Keratinocyte (primary cell): Measurements from ENCODE around the gene MMAB.

Experiments used
- CTCF ChIP-seq, 3 experiments: IDR thresholded peaks in 1 of 3; conservative IDR thresholded peaks in 1 of 3; optimal IDR thresholded peaks in 1 of 3; 2 replicates in 2 of 3; 3 replicates in 1 of 3; pipeline versions ENCODE3 to v1.5.1; 2011; ENCODE audit warnings: low read length in 3 of 3, mild to moderate bottlenecking in 3 of 3, moderate library complexity in 2 of 3, control low read depth in 1 of 3, inconsistent platforms in 1 of 3; ENCODE audit not compliant: insufficient read depth in 2 of 3; ENCODE audit errors: extremely low read depth in 1 of 3
- EZH2 ChIP-seq: IDR thresholded peaks from one replicate; pipeline ENCODE4 v1.6.1; 2012; ENCODE audit warnings: inconsistent platforms, mild to moderate bottlenecking, low read length, moderate library complexity

GRCh38 chr12:109591041-109591440, 17.7 kb upstream of the MMAB start:
- TF ChIP-seq CTCF (optimal IDR thresholded peaks at IDR 0.05 in 1 of 3, IDR thresholded peaks at IDR 0.05 in 1 of 3, conservative IDR thresholded peaks at IDR 0.05 in 1 of 3; ENCODE audit: extremely low read depth in 1 of 3, insufficient read depth in 2 of 3, low read length in 3 of 3) (no peak), EZH2 (no peak)
